Lower lobe of right lung (tissue), 2 donors: Measurements from ENCODE around the gene CXCL3. TPM values are rescaled to one million over a fixed set of nuclear protein-coding genes. Genes with fewer than 3 reads are reported as not detected.
A peak's percentile ranks its signal among the peaks of the same experiment; 100 is the strongest.
"Not testable (repeated sequence)": the region's sequence is repeated elsewhere in the genome, so short reads cannot be mapped to it uniquely, and the experiment has no call there.

Experiments used
- ATAC-seq, 2 donors: fragments of 200-7000 bp; cut with Tn5 transposase; one replicate each; pipeline ENCODE4 v1.9.1; 2020 to 2022; ENCODE audit warnings: mild to moderate bottlenecking in 2 of 2, moderate library complexity in 2 of 2
- DNase-seq: peaks from one replicate; pipeline ENCODE4 v3.0.0-alpha.2; 2020
- H3K27ac ChIP-seq: fragments of 200-600 bp; one replicate; pipeline ENCODE4 v1.8.0; 2022
- H3K27me3 ChIP-seq: fragments of 200-600 bp; one replicate; pipeline ENCODE4 v1.8.0; 2022; ENCODE audit warnings: low read depth
- H3K36me3 ChIP-seq: fragments of 200-600 bp; one replicate; pipeline ENCODE4 v1.8.0; 2022; ENCODE audit warnings: mild to moderate bottlenecking
- H3K4me1 ChIP-seq: fragments of 200-600 bp; one replicate; pipeline ENCODE4 v1.8.0; 2022
- H3K4me3 ChIP-seq: fragments of 200-600 bp; one replicate; pipeline ENCODE4 v1.8.0; 2022; ENCODE audit warnings: mild to moderate bottlenecking
- H3K9me3 ChIP-seq: fragments of 200-600 bp; one replicate; pipeline ENCODE4 v1.8.0; 2022
- intact Hi-C: fragments of 100-400 bp; cut with DNase I; formaldehyde crosslinking; loops from one replicate; pipeline ENCODE4 v1.11.0; 2022
- total RNA-seq: library from RNA; stranded (reverse); fragmentation: NEBNext Ultra II Directional; extraction: Animal tissue kit (Norgen Biotek cat#: 25700); gene quantifications from one replicate; pipeline ENCODE4 v1.2.1, GENCODE V29; 2021
- TF ChIP-seq, protein P1 (sequence below): fragments of 200-600 bp; IDR thresholded peaks from one replicate; pipeline ENCODE4 v1.8.0; 2022; ENCODE audit warnings: antibody characterized with exemption, mild to moderate bottlenecking
- donor health status: DM: no; HTN: yes; CAD: no; lungs with severe emphysema.

CXCL3 gene
- total RNA-seq, 1 donor from 2014 or later = 12.1 TPM

DNA sequence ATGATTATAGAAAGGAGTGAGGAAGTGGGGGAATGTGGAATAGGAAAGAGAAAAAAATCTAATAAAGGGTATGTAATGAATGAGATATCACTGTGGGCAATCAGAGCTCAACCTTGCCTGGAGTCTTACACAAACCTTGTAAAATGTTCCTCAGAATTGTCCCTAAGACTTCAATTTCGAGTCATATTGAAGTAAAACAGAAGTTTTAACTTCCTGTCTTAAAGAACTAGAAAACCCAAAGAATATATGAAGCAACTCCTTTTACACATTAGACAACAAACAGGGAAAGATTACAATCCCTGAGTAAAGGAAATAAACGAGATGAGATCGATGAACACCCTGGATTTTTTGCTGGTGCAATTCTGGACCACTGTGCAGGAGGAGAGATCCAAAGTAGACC, 42.5 kb upstream of the CXCL3 start:
- no peaks in the 10 kb centered on the region for H3K27me3 ChIP-seq
- TF ChIP-seq, protein P1, sequence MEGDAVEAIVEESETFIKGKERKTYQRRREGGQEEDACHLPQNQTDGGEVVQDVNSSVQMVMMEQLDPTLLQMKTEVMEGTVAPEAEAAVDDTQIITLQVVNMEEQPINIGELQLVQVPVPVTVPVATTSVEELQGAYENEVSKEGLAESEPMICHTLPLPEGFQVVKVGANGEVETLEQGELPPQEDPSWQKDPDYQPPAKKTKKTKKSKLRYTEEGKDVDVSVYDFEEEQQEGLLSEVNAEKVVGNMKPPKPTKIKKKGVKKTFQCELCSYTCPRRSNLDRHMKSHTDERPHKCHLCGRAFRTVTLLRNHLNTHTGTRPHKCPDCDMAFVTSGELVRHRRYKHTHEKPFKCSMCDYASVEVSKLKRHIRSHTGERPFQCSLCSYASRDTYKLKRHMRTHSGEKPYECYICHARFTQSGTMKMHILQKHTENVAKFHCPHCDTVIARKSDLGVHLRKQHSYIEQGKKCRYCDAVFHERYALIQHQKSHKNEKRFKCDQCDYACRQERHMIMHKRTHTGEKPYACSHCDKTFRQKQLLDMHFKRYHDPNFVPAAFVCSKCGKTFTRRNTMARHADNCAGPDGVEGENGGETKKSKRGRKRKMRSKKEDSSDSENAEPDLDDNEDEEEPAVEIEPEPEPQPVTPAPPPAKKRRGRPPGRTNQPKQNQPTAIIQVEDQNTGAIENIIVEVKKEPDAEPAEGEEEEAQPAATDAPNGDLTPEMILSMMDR = no peak
- H3K4me3 ChIP-seq = no peak overlapping the region
- H3K27ac ChIP-seq = no peak overlapping the region
- DNase-seq (no peak), ATAC-seq (no peak)
- H3K9me3 ChIP-seq = no peaks in the 10 kb centered on the region
- no peaks in the 10 kb centered on the region for H3K36me3 ChIP-seq
- intact Hi-C loops = no loop called here
- H3K4me1 ChIP-seq = no peaks in the 10 kb centered on the region

DNA sequence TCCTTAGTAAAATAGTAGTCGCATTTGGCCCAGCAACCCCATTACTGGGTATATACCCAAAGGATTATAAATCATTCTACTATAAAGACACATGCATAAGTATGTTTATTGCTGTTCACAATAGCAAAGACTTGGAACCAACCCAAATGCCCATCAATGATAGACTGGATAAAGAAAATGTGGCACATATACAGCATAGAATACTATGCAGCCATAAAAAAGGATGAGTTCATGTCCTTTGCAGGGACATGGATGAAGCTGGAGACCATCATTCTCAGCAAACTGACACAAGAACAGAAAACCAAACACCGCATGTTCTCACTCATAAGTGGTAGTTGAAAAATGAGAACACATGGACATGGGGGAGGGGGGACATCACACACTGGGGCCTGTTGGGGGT, 41.9 kb upstream of the CXCL3 start:
- H3K4me3 ChIP-seq, DNase-seq, H3K9me3 ChIP-seq, H3K27ac ChIP-seq, H3K27me3 ChIP-seq, ATAC-seq, H3K4me1 ChIP-seq, intact Hi-C loops, H3K36me3 ChIP-seq: not testable (repeated sequence)

- H3K9me3 ChIP-seq, H3K36me3 ChIP-seq, H3K4me3 ChIP-seq, H3K27ac ChIP-seq, H3K4me1 ChIP-seq, intact Hi-C loops, DNase-seq, H3K27me3 ChIP-seq: not testable (repeated sequence)
- peak; percentile 54 to 69 for ATAC-seq
Observed at GRCh38 chr4:74079024-74079423, 40.5 kb upstream of the CXCL3 start.

GRCh38 chr4:74073358-74073757, 34.9 kb upstream of the CXCL3 start:
- TF ChIP-seq, protein P1 = no peak
- H3K4me1 ChIP-seq = no peaks in the 10 kb centered on the region

GRCh38 chr4:74072739-74073138, 34.2 kb upstream of the CXCL3 start:
- Histone ChIP-seq H3K9me3 (no peaks in the 10 kb centered on the region), H3K27me3 (no peaks in the 10 kb centered on the region), H3K4me1 (no peaks in the 10 kb centered on the region), H3K4me3 (no peak overlapping the region), H3K27ac (no peak overlapping the region), H3K36me3 (no peaks in the 10 kb centered on the region)
- intact Hi-C loops = no loop called here
- no peak for DNase-seq
- no peak for ATAC-seq
- TF ChIP-seq, protein P1 = no peak

More at GRCh38 chr4:74073358-74073757, 34.9 kb upstream of the CXCL3 start:
- no peaks in the 10 kb centered on the region for H3K9me3 ChIP-seq
- no peaks in the 10 kb centered on the region for H3K27me3 ChIP-seq
- ATAC-seq (no peak), DNase-seq (no peak)
- no peak overlapping the region for H3K27ac ChIP-seq
- intact Hi-C loops = no loop called here
- H3K4me3 ChIP-seq = no peak overlapping the region
- no peaks in the 10 kb centered on the region for H3K36me3 ChIP-seq

DNA sequence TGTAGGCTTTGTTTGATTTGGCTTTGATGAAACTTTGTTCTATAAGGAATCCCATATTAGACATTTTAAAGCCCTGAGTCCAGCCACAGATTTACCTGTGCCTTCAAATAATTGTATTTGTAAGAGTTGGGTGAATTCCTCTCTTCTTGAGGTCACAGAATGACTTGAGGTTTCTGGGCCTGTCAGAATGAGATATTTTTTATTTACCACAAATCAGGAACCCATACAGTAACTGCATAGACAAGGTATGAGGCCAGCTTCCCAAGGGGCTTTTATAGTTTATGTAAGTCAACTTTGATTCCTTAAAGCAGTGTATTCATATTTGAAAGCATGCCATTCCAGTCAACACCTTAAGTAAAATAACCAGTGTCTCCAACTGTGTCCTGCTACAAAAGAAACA, 29.1 kb upstream of the CXCL3 start:
- intact Hi-C loops = no loop called here
- no peak for ATAC-seq
- TF ChIP-seq, protein P1 = no peak
- no peak overlapping the region for H3K4me3 ChIP-seq
- H3K9me3 ChIP-seq = no peaks in the 10 kb centered on the region
- H3K36me3 ChIP-seq = no peaks in the 10 kb centered on the region
- no peaks in the 10 kb centered on the region for H3K27me3 ChIP-seq
- no peak overlapping the region for H3K27ac ChIP-seq
- no peaks in the 10 kb centered on the region for H3K4me1 ChIP-seq
- no peak for DNase-seq

DNA sequence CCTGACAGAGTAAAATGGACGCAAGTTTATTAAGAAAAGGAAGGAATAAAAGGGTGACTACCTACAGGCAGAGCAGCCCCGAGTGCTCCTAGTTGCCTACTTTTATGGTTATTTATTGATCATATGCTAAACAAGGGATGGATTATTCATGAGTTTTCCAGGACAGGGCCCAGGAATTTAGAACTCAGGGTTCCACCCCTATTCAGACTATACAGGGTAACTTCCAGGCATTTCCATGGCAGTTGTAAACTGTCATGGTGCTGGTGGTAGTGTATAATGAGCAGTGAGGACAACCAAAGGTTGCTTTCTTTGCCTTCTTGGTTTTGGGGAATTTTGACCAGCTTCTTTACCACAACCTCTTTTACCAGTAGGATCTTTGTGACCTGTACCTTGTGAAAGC, 27.7 kb upstream of the CXCL3 start:
- no peaks in the 10 kb centered on the region for H3K36me3 ChIP-seq
- peaks cover 3% of the 10 kb centered on the region for H3K9me3 ChIP-seq
- H3K27me3 ChIP-seq = no peaks in the 10 kb centered on the region
- ATAC-seq (no peak), DNase-seq (no peak)
- TF ChIP-seq, protein P1 = no peak
- no peaks in the 10 kb centered on the region for H3K4me1 ChIP-seq
- no peak overlapping the region for H3K4me3 ChIP-seq
- intact Hi-C loops = no loop called here
- H3K27ac ChIP-seq = no peak overlapping the region
